Neuronal stem cell (in vitro differentiated cells): ENCODE data around the gene STOX2.

Source experiments
- DNase-seq: peaks from one replicate; pipeline ENCODE4 v3.0.0-alpha.2; 2013; ENCODE audit warnings: low spot score
- H2AFZ ChIP-seq: one replicate; pipeline ENCODE4 v1.6.1; 2013; ENCODE audit warnings: mild to moderate bottlenecking, low read length, inconsistent platforms
- H2AK5ac ChIP-seq: 2 replicates; pipeline ENCODE4 v1.6.1; 2013; ENCODE audit warnings: low read depth, mild to moderate bottlenecking, inconsistent platforms, low read length, moderate library complexity, mixed read lengths
- H2BK120ac ChIP-seq: 2 replicates; pipeline ENCODE4 v1.6.1; 2013; ENCODE audit warnings: low read depth, mild to moderate bottlenecking, inconsistent platforms, low read length, moderate library complexity, mixed read lengths
- H2BK12ac ChIP-seq: one replicate; pipeline ENCODE4 v1.6.1; 2013; ENCODE audit warnings: low read length, inconsistent platforms
- H2BK15ac ChIP-seq: 2 replicates; pipeline ENCODE4 v1.6.1; 2013; ENCODE audit warnings: mild to moderate bottlenecking, low read length, inconsistent platforms, mixed read lengths
- H2BK5ac ChIP-seq: one replicate; pipeline ENCODE4 v1.6.1; 2013; ENCODE audit warnings: inconsistent platforms, mild to moderate bottlenecking, low read length, moderate library complexity
- H3K14ac ChIP-seq: one replicate; pipeline ENCODE4 v1.6.1; 2013; ENCODE audit warnings: low read length, inconsistent platforms
- H3K18ac ChIP-seq: 2 replicates; pipeline ENCODE4 v1.6.1; 2013; ENCODE audit warnings: low read length, inconsistent platforms
- H3K23ac ChIP-seq: 2 replicates; pipeline ENCODE4 v1.6.1; 2013; ENCODE audit warnings: low read depth, mild to moderate bottlenecking, mixed read lengths, low read length, inconsistent platforms; ENCODE audit not compliant: poor library complexity
- H3K27ac ChIP-seq: replicated peaks from 3 replicates; pipeline ENCODE4 v1.5.1; 2013; ENCODE audit warnings: low read length, inconsistent platforms
- H3K27me3 ChIP-seq, 3 experiments: 2 replicates each; pipeline ENCODE4 v1.6.1; 2013; ENCODE audit warnings: low read length in 3 of 3, mild to moderate bottlenecking in 2 of 3, inconsistent platforms in 1 of 3, low read depth in 1 of 3, mixed read lengths in 1 of 3, moderate library complexity in 1 of 3; ENCODE audit not compliant: control insufficient read depth in 3 of 3, insufficient read depth in 3 of 3
- H3K36me3 ChIP-seq, 2 donors: replicated peaks in 1 of 2; 2 replicates each; pipeline ENCODE4 v1.6.1; 2013; ENCODE audit warnings: low read length in 2 of 2; ENCODE audit not compliant: control insufficient read depth in 2 of 2, insufficient read depth in 2 of 2
- H3K4ac ChIP-seq: 2 replicates; pipeline ENCODE4 v1.6.1; 2013; ENCODE audit warnings: inconsistent platforms, mild to moderate bottlenecking, low read length, moderate library complexity
- H3K4me1 ChIP-seq, 2 donors: 1 replicate in 1 of 2; 2 replicates in 1 of 2; pipeline ENCODE4 v1.6.1; 2013; ENCODE audit warnings: low read length in 2 of 2, low read depth in 1 of 2; ENCODE audit not compliant: control insufficient read depth in 2 of 2, insufficient read depth in 1 of 2
- H3K4me2 ChIP-seq: one replicate; pipeline ENCODE4 v1.6.1; 2013; ENCODE audit warnings: mild to moderate bottlenecking, low read length, inconsistent platforms; ENCODE audit not compliant: insufficient read depth, poor library complexity, severe bottlenecking
- H3K4me3 ChIP-seq, 2 donors: 2 replicates each; pipeline ENCODE4 v1.5.1; 2013; ENCODE audit warnings: low read length in 2 of 2, mild to moderate bottlenecking in 2 of 2, inconsistent platforms in 1 of 2, moderate library complexity in 1 of 2
- H3K79me1 ChIP-seq: one replicate; pipeline ENCODE4 v1.6.1; 2013; ENCODE audit warnings: low read depth, mild to moderate bottlenecking, inconsistent platforms, low read length, moderate library complexity
- H3K9ac ChIP-seq: one replicate; pipeline ENCODE4 v1.6.1; 2013; ENCODE audit warnings: mild to moderate bottlenecking, low read depth, low read length, inconsistent platforms; ENCODE audit not compliant: poor library complexity
- H3K9me3 ChIP-seq, 2 donors: replicated peaks in 1 of 2; 2 replicates each; pipeline versions ENCODE3 to v1.6.1; 2013; ENCODE audit warnings: low read length in 2 of 2, mild to moderate bottlenecking in 2 of 2, inconsistent platforms in 1 of 2, low read depth in 1 of 2, mixed read lengths in 1 of 2, moderate library complexity in 1 of 2; ENCODE audit not compliant: control insufficient read depth in 2 of 2, insufficient read depth in 1 of 2
- H4K8ac ChIP-seq: one replicate; pipeline ENCODE4 v1.6.1; 2013; ENCODE audit warnings: low read depth, mild to moderate bottlenecking, inconsistent platforms, low read length, moderate library complexity
- H4K91ac ChIP-seq: one replicate; pipeline ENCODE4 v1.6.1; 2013; ENCODE audit warnings: low read length, low read depth, mild to moderate bottlenecking, inconsistent platforms; ENCODE audit not compliant: poor library complexity
- WGBS, 2 donors: extraction: QIAGEN DNeasy Blood & Tissue Kit; methylation state at CpG; one replicate each; pipeline ENCODE4 v1.1.7; 2013; ENCODE audit warnings: missing lambda C conversion rate in 2 of 2, mixed read lengths in 1 of 2; ENCODE audit not compliant: insufficient read length in 2 of 2, insufficient replicate concordance in 1 of 2; ENCODE audit errors: extremely low coverage in 2 of 2; 5-methylcytosine and 5-hydroxymethylcytosine counted together

STOX2 gene

GRCh38 chr4:183989931-183990330 lies 84.8 kb downstream of the STOX2 start:
- Histone ChIP-seq H3K27me3 (no peaks in the 10 kb centered on the region), H3K27ac (no peak overlapping the region), H3K4me3 (no peak overlapping the region), H2BK120ac (no peak overlapping the region), H3K36me3 (peaks cover 0 to 3% of the 10 kb centered on the region in 2 donors), H2BK12ac (no peak overlapping the region), H4K91ac (no peak overlapping the region), H3K9ac (no peak overlapping the region), H2BK5ac (no peak overlapping the region), H3K79me1 (no peaks in the 10 kb centered on the region), H2BK15ac (no peak overlapping the region), H3K18ac (no peak overlapping the region), H2AFZ (no peak overlapping the region), H3K14ac (no peak overlapping the region), H3K4me1 (peaks cover 21% of the 10 kb centered on the region in 2 donors), H3K4me2 (no peak overlapping the region), H3K9me3 (no peaks in the 10 kb centered on the region), H3K23ac (no peak overlapping the region), H3K4ac (no peak overlapping the region), H4K8ac (no peak overlapping the region), H2AK5ac (no peak overlapping the region)
- DNase-seq = no peak
- WGBS, 2 donors = no CpG with 5 or more reads among the region's 2 CpGs

GRCh38 chr4:183993676-183994075 lies 88.6 kb downstream of the STOX2 start:
- Histone ChIP-seq H4K8ac (no peak overlapping the region), H3K27me3 (no peaks in the 10 kb centered on the region), H3K4me2 (no peak overlapping the region), H3K18ac (no peak overlapping the region), H2AFZ (no peak overlapping the region), H3K4me3 (no peak overlapping the region), H2BK5ac (no peak overlapping the region), H3K79me1 (no peaks in the 10 kb centered on the region), H3K14ac (no peak overlapping the region), H2BK12ac (no peak overlapping the region), H3K36me3 (peaks cover 0 to 3% of the 10 kb centered on the region in 2 donors), H2AK5ac (no peak overlapping the region), H2BK120ac (no peak overlapping the region), H3K4ac (no peak overlapping the region), H3K27ac (no peak overlapping the region), H4K91ac (no peak overlapping the region), H3K23ac (no peak overlapping the region), H2BK15ac (no peak overlapping the region), H3K4me1 (peaks cover 2 to 3% of the 10 kb centered on the region in 2 donors), H3K9me3 (no peaks in the 10 kb centered on the region), H3K9ac (no peak overlapping the region)
- WGBS, 2 donors = no CpG with 5 or more reads among the region's 6 CpGs
- no peak for DNase-seq

GRCh38 chr4:183995570-183995969 lies 90.5 kb downstream of the STOX2 start:
- H3K18ac ChIP-seq = peak overlapping the region; percentile 15
- no peaks in the 10 kb centered on the region for H3K79me1 ChIP-seq
- no peak overlapping the region for H3K4me2 ChIP-seq
- H3K36me3 ChIP-seq = peaks cover 0 to 4% of the 10 kb centered on the region in 2 donors
- H2BK5ac ChIP-seq = no peak overlapping the region
- no peak overlapping the region for H4K8ac ChIP-seq
- H2AFZ ChIP-seq = no peak overlapping the region
- H3K14ac ChIP-seq = no peak overlapping the region
- H3K4ac ChIP-seq = no peak overlapping the region
- no peak overlapping the region for H3K27ac ChIP-seq
- no peak for DNase-seq
- no peaks in the 10 kb centered on the region for H3K4me1 ChIP-seq
- no peak overlapping the region for H3K9ac ChIP-seq
- H3K27me3 ChIP-seq = no peaks in the 10 kb centered on the region
- no peak overlapping the region for H3K23ac ChIP-seq
- H3K9me3 ChIP-seq = no peaks in the 10 kb centered on the region
- no peak overlapping the region for H2BK120ac ChIP-seq
- no CpG with 5 or more reads among the region's 11 CpGs for WGBS, 2 donors
- no peak overlapping the region for H2BK15ac ChIP-seq
- H2BK12ac ChIP-seq = no peak overlapping the region
- H3K4me3 ChIP-seq = no peak overlapping the region
- no peak overlapping the region for H2AK5ac ChIP-seq
- no peak overlapping the region for H4K91ac ChIP-seq

- Histone ChIP-seq H2BK120ac (no peak overlapping the region), H3K4me3 (no peak overlapping the region), H2AFZ (no peak overlapping the region), H3K14ac (no peak overlapping the region), H2AK5ac (no peak overlapping the region), H4K91ac (no peak overlapping the region), H3K23ac (no peak overlapping the region), H2BK12ac (no peak overlapping the region), H2BK15ac (no peak overlapping the region), H3K4me2 (no peak overlapping the region), H3K18ac (no peak overlapping the region), H3K36me3 (peaks cover 4 to 16% of the 10 kb centered on the region in 2 donors), H3K9me3 (no peaks in the 10 kb centered on the region), H3K79me1 (no peaks in the 10 kb centered on the region), H3K27ac (no peak overlapping the region), H4K8ac (no peak overlapping the region), H3K4ac (no peak overlapping the region), H3K9ac (no peak overlapping the region), H2BK5ac (no peak overlapping the region), H3K27me3 (no peaks in the 10 kb centered on the region), H3K4me1 (no peaks in the 10 kb centered on the region)
- WGBS, 2 donors = no CpG with 5 or more reads among the region's 4 CpGs
- no peak for DNase-seq
Observed at GRCh38 chr4:183996868-183997267, 91.8 kb downstream of the STOX2 start.
